CMK (cell line): ENCODE data around the gene CCDC157.
"Not testable (repeated sequence)": the region's sequence is repeated elsewhere in the genome, so short reads cannot be mapped to it uniquely, and the experiment has no call there.

Experiments used
- DNase-seq: peaks from one replicate; pipeline ENCODE4 v3.0.0-alpha.2; 2010; ENCODE audit warnings: low read depth

The CCDC157 gene

GRCh38 chr22:30390974-30391691, 34.3 kb downstream of the CCDC157 start:
- DNase-seq: peak; percentile 52

GRCh38 chr22:30392661-30393321, 36.0 kb downstream of the CCDC157 start:
- DNase-seq: no peak

- no peak for DNase-seq
Measured at GRCh38 chr22:30393322-30393680, 36.5 kb downstream of the CCDC157 start.

- DNase-seq: no peak
Measured at GRCh38 chr22:30393885-30394284, 37.1 kb downstream of the CCDC157 start.

GRCh38 chr22:30396871-30397655, 40.3 kb downstream of the CCDC157 start, which contains the start of gene SEC14L2:
SEC14L2 (plus strand) TSS chr22:30397018; CDS start chr22:30397117, 99 bp downstream.
- DNase-seq: no peak

GRCh38 chr22:30397656-30398635, 41.1 kb downstream of the CCDC157 start:
- peak; percentile 26 for DNase-seq

GRCh38 chr22:30398685-30399680, 42.2 kb downstream of the CCDC157 start:
- DNase-seq: peak; percentile 96

- DNase-seq: no peak
Measured at GRCh38 chr22:30399718-30400117, 42.9 kb downstream of the CCDC157 start.

GRCh38 chr22:30400159-30400558, 43.4 kb downstream of the CCDC157 start:
- no peak for DNase-seq

GRCh38 chr22:30401024-30401423, 44.2 kb downstream of the CCDC157 start:
- DNase-seq: not testable (repeated sequence)

- DNase-seq: no peak
Measured at GRCh38 chr22:30402028-30402765, 45.4 kb downstream of the CCDC157 start.

GRCh38 chr22:30402766-30403104, 45.9 kb downstream of the CCDC157 start:
- not testable (repeated sequence) for DNase-seq

GRCh38 chr22:30404307-30404706, 47.5 kb downstream of the CCDC157 start:
- DNase-seq: no peak

GRCh38 chr22:30405731-30406130, 48.9 kb downstream of the CCDC157 start:
- no peak for DNase-seq

GRCh38 chr22:30406400-30406799, 49.6 kb downstream of the CCDC157 start:
- no peak for DNase-seq

- DNase-seq: no peak
Measured at GRCh38 chr22:30408388-30409102, 51.7 kb downstream of the CCDC157 start.

GRCh38 chr22:30411780-30412179, 55.0 kb downstream of the CCDC157 start:
- no peak for DNase-seq

- no peak for DNase-seq
Measured at GRCh38 chr22:30413001-30413400, 56.2 kb downstream of the CCDC157 start.
